Caco-2 (cell line): ENCODE data around the gene AOPEP. TPM values are rescaled to one million over a fixed set of nuclear protein-coding genes. Genes with fewer than 3 reads are reported as not detected.

Experiments
- BruUV-seq: library from RNA; stranded (reverse); fragments of 400-500 nt; replicated peaks from 2 replicates; lab custom pipeline; 2021; lab: Mats Ljungman, UMichigan
- CTCF ChIA-PET: fragments of 300-600 bp; sonication (Branson Sonifier 250); formaldehyde crosslinking; loops from one replicate; lab custom pipeline; 2022; ENCODE audit warnings: antibody characterized with exemption; lab: Charles Lee
- POLR2A ChIA-PET: fragments of 300-600 bp; sonication (Branson Sonifier 250); formaldehyde crosslinking; loops from one replicate; lab custom pipeline; 2022; ENCODE audit warnings: antibody characterized with exemption; lab: Charles Lee
- DNase-seq, 2 experiments: peaks; one replicate each; pipeline versions ENCODE4 v3.0.0 to v3.0.0-alpha.2; 2020 to 2022
- H3K27me3 ChIP-seq: replicated peaks from 2 replicates; pipeline ENCODE4 v1.6.0; 2011; ENCODE audit warnings: low read length; ENCODE audit not compliant: control insufficient read depth, insufficient read depth
- H3K36me3 ChIP-seq: 2 replicates; pipeline ENCODE4 v1.5.1; 2011; ENCODE audit warnings: low read length; ENCODE audit not compliant: control insufficient read depth, insufficient read depth
- H3K4me1 ChIP-seq: fragments of 250-450 bp; sonication (Bioruptor Pico); 2 replicates; pipeline ENCODE4 v1.5.1; 2020; ENCODE audit warnings: mild to moderate bottlenecking
- H3K4me3 ChIP-seq: 2 replicates; pipeline ENCODE4 v1.5.1; 2011; ENCODE audit warnings: low read depth, mild to moderate bottlenecking, control low read depth, low read length
- H3K9me3 ChIP-seq: fragments of 250-450 bp; sonication (Bioruptor Pico); 2 replicates; pipeline ENCODE4 v1.5.1; 2020; ENCODE audit warnings: mild to moderate bottlenecking, moderate library complexity
- H3K27ac Mint-ChIP-seq: one replicate; pipeline ENCODE4 v1.8.0; 2022; ENCODE audit warnings: mixed read lengths; ENCODE audit not compliant: unreplicated experiment
- H3K27me3 Mint-ChIP-seq: one replicate; pipeline ENCODE4 v1.8.0; 2022; ENCODE audit warnings: mixed read lengths; ENCODE audit not compliant: insufficient read depth, unreplicated experiment
- H3K36me3 Mint-ChIP-seq: one replicate; pipeline ENCODE4 v1.8.0; 2022; ENCODE audit warnings: mild to moderate bottlenecking, mixed read lengths; ENCODE audit not compliant: insufficient read depth, unreplicated experiment
- H3K4me1 Mint-ChIP-seq: one replicate; pipeline ENCODE4 v1.8.0; 2022; ENCODE audit warnings: low read depth, mixed read lengths; ENCODE audit not compliant: unreplicated experiment
- H3K4me3 Mint-ChIP-seq: one replicate; pipeline ENCODE4 v1.8.0; 2022; ENCODE audit warnings: mild to moderate bottlenecking, moderate library complexity, mixed read lengths; ENCODE audit not compliant: unreplicated experiment
- H3K9me3 Mint-ChIP-seq: one replicate; pipeline ENCODE4 v1.8.0; 2022; ENCODE audit warnings: mixed read lengths; ENCODE audit not compliant: unreplicated experiment
- intact Hi-C: fragments of 100-400 bp; cut with micrococcal nuclease; formaldehyde crosslinking; loops from one replicate; pipeline ENCODE4 v1.10.0; 2022; ENCODE audit not compliant: unreplicated experiment
- total RNA-seq: library from RNA; stranded (reverse); gene quantifications from 2 replicates; pipeline ENCODE4 v1.2.3, GENCODE V29; 2022
- TF ChIP-seq, protein P1 (sequence below), 2 experiments: fragments of 200-600 bp in 1 of 2; IDR thresholded peaks; 1 replicate in 1 of 2; 2 replicates in 1 of 2; pipeline versions ENCODE4 v1.5.1 to v1.8.0; 2011 to 2022; ENCODE audit warnings: antibody characterized with exemption in 1 of 2, control low read depth in 1 of 2, inconsistent platforms in 1 of 2, low read depth in 1 of 2, low read length in 1 of 2, mild to moderate bottlenecking in 1 of 2, moderate library complexity in 1 of 2; ENCODE audit not compliant: insufficient read depth in 1 of 2, severe bottlenecking in 1 of 2, unreplicated experiment in 1 of 2

Gene AOPEP
- total RNA-seq, 1 experiment from 2014 or later: 63.3 TPM

DNA sequence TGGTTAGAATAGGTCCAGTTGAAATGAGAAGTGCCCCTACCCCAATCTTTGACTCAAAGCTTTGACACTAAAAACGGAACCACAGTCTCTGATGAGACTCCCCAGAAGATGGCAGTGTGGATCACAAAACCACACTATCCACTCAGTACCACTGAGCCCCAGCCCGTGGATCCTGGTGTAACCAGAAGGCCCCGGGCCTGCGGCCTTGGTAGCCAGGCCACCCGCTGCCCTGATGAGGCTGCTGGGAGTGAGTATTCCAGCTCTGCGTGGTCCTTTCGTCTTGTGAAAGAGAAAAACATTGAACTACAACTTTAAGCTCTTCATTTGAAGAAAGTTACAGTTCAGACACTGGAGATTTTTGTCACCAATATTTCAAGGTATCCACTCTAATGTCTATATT lies 45.0 kb upstream of the AOPEP start:
- Histone ChIP-seq H3K9me3 (no peaks in the 10 kb centered on the region), H3K4me3 (no peak overlapping the region), H3K27me3 (no peaks in the 10 kb centered on the region), H3K4me1 (peaks cover 12% of the 10 kb centered on the region), H3K36me3 (no peaks in the 10 kb centered on the region)
- H3K9me3 Mint-ChIP-seq: no peaks in the 10 kb centered on the region
- no TSS peak for BruUV-seq
- H3K27ac Mint-ChIP-seq: peak overlapping the region; percentile 42
- POLR2A ChIA-PET: interaction anchor here (0.5 to 1.2 kb wide), 2 partner anchors 17 to 45 kb away, joined by 3 to 7 read pairs; partner anchors contain the start of gene AOPEP
- peak; percentile 78 to 80 for DNase-seq
- no peaks in the 10 kb centered on the region for H3K27me3 Mint-ChIP-seq
- H3K4me3 Mint-ChIP-seq: no peak overlapping the region
- CTCF ChIA-PET: interaction anchor here (0.5 to 2.5 kb wide), 15 partner anchors 11 to 487 kb away, joined by 3 to 27 read pairs (median 6); no protein-coding TSS in a partner anchor
- TF ChIP-seq, protein P1, sequence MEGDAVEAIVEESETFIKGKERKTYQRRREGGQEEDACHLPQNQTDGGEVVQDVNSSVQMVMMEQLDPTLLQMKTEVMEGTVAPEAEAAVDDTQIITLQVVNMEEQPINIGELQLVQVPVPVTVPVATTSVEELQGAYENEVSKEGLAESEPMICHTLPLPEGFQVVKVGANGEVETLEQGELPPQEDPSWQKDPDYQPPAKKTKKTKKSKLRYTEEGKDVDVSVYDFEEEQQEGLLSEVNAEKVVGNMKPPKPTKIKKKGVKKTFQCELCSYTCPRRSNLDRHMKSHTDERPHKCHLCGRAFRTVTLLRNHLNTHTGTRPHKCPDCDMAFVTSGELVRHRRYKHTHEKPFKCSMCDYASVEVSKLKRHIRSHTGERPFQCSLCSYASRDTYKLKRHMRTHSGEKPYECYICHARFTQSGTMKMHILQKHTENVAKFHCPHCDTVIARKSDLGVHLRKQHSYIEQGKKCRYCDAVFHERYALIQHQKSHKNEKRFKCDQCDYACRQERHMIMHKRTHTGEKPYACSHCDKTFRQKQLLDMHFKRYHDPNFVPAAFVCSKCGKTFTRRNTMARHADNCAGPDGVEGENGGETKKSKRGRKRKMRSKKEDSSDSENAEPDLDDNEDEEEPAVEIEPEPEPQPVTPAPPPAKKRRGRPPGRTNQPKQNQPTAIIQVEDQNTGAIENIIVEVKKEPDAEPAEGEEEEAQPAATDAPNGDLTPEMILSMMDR (IDR thresholded peaks at IDR 0.05; ENCODE audit: insufficient read depth in 1 of 2, low read depth in 1 of 2, low read length in 1 of 2, severe bottlenecking in 1 of 2, unreplicated experiment in 1 of 2): peak; percentile 78 to 84
- H3K4me1 Mint-ChIP-seq: peaks cover 15% of the 10 kb centered on the region
- intact Hi-C loops: loop anchor here (1.0 to 5.0 kb wide), 4 partner anchors 45 to 449 kb away; partner anchors contain the start of gene AOPEP
- no peaks in the 10 kb centered on the region for H3K36me3 Mint-ChIP-seq

DNA sequence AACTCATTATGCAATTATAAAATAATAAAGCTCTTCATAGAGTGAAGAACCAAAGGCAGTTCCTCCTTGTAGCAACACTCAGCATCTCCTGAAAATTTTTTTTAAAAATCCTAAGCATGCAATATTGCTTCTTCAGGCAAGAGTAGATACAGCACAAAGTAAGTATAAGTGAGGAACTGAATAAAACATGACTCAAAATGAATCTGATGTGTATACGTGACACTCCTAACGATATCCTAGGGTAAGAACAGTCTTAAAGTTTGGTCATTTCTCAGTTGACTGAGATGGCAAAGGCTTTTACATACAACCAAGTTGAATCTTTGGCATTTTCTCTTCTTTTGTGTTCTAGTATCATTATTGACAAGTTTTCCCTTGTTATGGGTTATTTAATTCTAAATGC lies 41.1 kb upstream of the AOPEP start:
- ChIA-PET POLR2A (no interaction called here), CTCF (no interaction called here)
- BruUV-seq: no TSS peak
- Mint-ChIP-seq H3K9me3 (peaks cover 9% of the 10 kb centered on the region), H3K27ac (no peak overlapping the region), H3K4me1 (peaks cover 14% of the 10 kb centered on the region), H3K36me3 (no peaks in the 10 kb centered on the region), H3K4me3 (no peak overlapping the region), H3K27me3 (no peaks in the 10 kb centered on the region)
- intact Hi-C loops: no loop called here
- peaks cover 16% of the 10 kb centered on the region for H3K4me1 ChIP-seq
- TF ChIP-seq, protein P1 (IDR thresholded peaks at IDR 0.05; ENCODE audit: insufficient read depth in 1 of 2, low read depth in 1 of 2, low read length in 1 of 2, severe bottlenecking in 1 of 2, unreplicated experiment in 1 of 2): no peak
- no peaks in the 10 kb centered on the region for H3K9me3 ChIP-seq
- DNase-seq: no peak
- H3K27me3 ChIP-seq: no peaks in the 10 kb centered on the region
- H3K36me3 ChIP-seq: no peaks in the 10 kb centered on the region
- H3K4me3 ChIP-seq: no peak overlapping the region

DNA sequence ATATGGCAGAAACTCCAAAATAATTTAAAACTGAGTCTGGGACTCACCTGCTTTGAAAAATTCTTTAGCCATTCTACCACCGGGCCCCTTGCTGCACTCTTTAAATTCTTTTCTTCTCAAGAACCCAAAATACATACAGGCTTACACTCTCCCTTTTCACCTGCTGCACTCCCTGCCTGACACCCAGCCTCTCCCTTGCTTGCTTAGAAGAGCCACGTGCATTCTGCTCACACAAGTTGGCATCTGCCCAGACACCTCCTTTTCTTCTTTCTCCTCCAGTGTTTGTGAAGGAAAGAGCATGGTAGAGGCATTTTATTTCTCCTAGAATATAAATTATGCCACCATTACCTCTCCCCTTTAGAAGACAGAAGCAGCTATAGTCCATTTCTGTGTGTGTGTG lies 39.0 kb upstream of the AOPEP start:
- Histone ChIP-seq H3K9me3 (no peaks in the 10 kb centered on the region; the same call in 1 of the 2 replicates), H3K4me3 (no peak overlapping the region), H3K36me3 (no peaks in the 10 kb centered on the region; the same call in 1 of the 2 replicates), H3K4me1 (peaks cover 19% of the 10 kb centered on the region), H3K27me3 (no peaks in the 10 kb centered on the region)
- no TSS peak for BruUV-seq
- intact Hi-C loops: no loop called here
- TF ChIP-seq, protein P1 (IDR thresholded peaks at IDR 0.05; ENCODE audit: insufficient read depth in 1 of 2, low read depth in 1 of 2, low read length in 1 of 2, severe bottlenecking in 1 of 2, unreplicated experiment in 1 of 2): no peak
- peaks cover 8% of the 10 kb centered on the region for H3K36me3 Mint-ChIP-seq
- ChIA-PET CTCF (no interaction called here), POLR2A (no interaction called here)
- no peak overlapping the region for H3K27ac Mint-ChIP-seq
- H3K4me1 Mint-ChIP-seq: peaks cover 9% of the 10 kb centered on the region
- no peak for DNase-seq
- H3K9me3 Mint-ChIP-seq: peaks cover 9% of the 10 kb centered on the region
- no peaks in the 10 kb centered on the region for H3K27me3 Mint-ChIP-seq
- no peak overlapping the region for H3K4me3 Mint-ChIP-seq
